CD4-positive, alpha-beta memory T cell (primary cell): ENCODE data around the gene DEAF1. TPM values are rescaled to one million over a fixed set of nuclear protein-coding genes. Genes with fewer than 3 reads are reported as not detected.

Experiments
- CTCF ChIA-PET: fragments of 350-600 bp; sonication (Branson Sonifier 250); formaldehyde crosslinking; loops from one replicate; lab custom pipeline; 2021; ENCODE audit warnings: inconsistent platforms; ENCODE audit not compliant: partially characterized antibody; lab: Charles Lee
- POLR2A ChIA-PET: fragments of 350-600 bp; sonication (Branson Sonifier 250); formaldehyde crosslinking; loops from one replicate; lab custom pipeline; 2021; ENCODE audit not compliant: partially characterized antibody; lab: Charles Lee
- DNase-seq, 5 donors: peaks; one replicate each; pipeline versions ENCODE4 v3.0.0 to v3.0.0-alpha.2; 2020 to 2022; ENCODE audit warnings: mixed read lengths in 1 of 5
- H3K27ac ChIP-seq: one replicate; pipeline ENCODE4 v1.7.0; 2013; ENCODE audit warnings: low read depth, low read length
- H3K27me3 ChIP-seq: 2 replicates; pipeline ENCODE4 v1.7.0; 2013; ENCODE audit warnings: mild to moderate bottlenecking, low read length, moderate library complexity; ENCODE audit not compliant: insufficient read depth
- H3K36me3 ChIP-seq: 2 replicates; pipeline ENCODE4 v1.7.0; 2013; ENCODE audit warnings: mild to moderate bottlenecking, low read length, moderate library complexity; ENCODE audit not compliant: insufficient read depth
- H3K4me1 ChIP-seq: 2 replicates; pipeline ENCODE4 v1.7.0; 2013; ENCODE audit warnings: mild to moderate bottlenecking, low read length, moderate library complexity; ENCODE audit not compliant: insufficient read depth
- H3K4me3 ChIP-seq, 2 donors: one replicate each; pipeline ENCODE4 v1.7.0; 2013; ENCODE audit warnings: low read length in 2 of 2, mild to moderate bottlenecking in 1 of 2
- H3K9me3 ChIP-seq, 2 donors: one replicate each; pipeline ENCODE4 v1.7.0; 2013; ENCODE audit warnings: low read length in 2 of 2, control low read depth in 1 of 2; ENCODE audit not compliant: control insufficient read depth in 1 of 2
- H3K27ac Mint-ChIP-seq, 7 donors: one replicate each; pipeline ENCODE4 v1.8.0; 2020 to 2021; ENCODE audit warnings: mixed read lengths in 7 of 7, mild to moderate bottlenecking in 6 of 7, inconsistent platforms in 3 of 7, moderate library complexity in 3 of 7
- H3K27me3 Mint-ChIP-seq, 2 donors: one replicate each; pipeline ENCODE4 v1.8.0; 2020 to 2021; ENCODE audit warnings: mixed read lengths in 2 of 2
- H3K36me3 Mint-ChIP-seq, 2 donors: one replicate each; pipeline ENCODE4 v1.8.0; 2020 to 2021; ENCODE audit warnings: mixed read lengths in 2 of 2, inconsistent platforms in 1 of 2, mild to moderate bottlenecking in 1 of 2
- H3K4me1 Mint-ChIP-seq, 4 donors: one replicate each; pipeline ENCODE4 v1.8.0; 2020 to 2021; ENCODE audit warnings: mixed read lengths in 4 of 4, mild to moderate bottlenecking in 1 of 4
- H3K4me3 Mint-ChIP-seq, 8 donors: one replicate each; pipeline ENCODE4 v1.8.0; 2020 to 2021; ENCODE audit warnings: mixed read lengths in 8 of 8, mild to moderate bottlenecking in 7 of 8, moderate library complexity in 6 of 8, inconsistent platforms in 3 of 8
- H3K9me3 Mint-ChIP-seq, 8 donors: one replicate each; pipeline ENCODE4 v1.8.0; 2020 to 2021; ENCODE audit warnings: mixed read lengths in 8 of 8, mild to moderate bottlenecking in 5 of 8, inconsistent platforms in 3 of 8, moderate library complexity in 1 of 8
- intact Hi-C: fragments of 100-400 bp; cut with micrococcal nuclease; formaldehyde crosslinking; loops from one replicate; pipeline ENCODE4 v1.15.1; 2023
- polyA plus RNA-seq, 2 donors: library from polyadenylated mRNA; unstranded; fragments of 300-500 nt; fragmentation: Illumina TruSeq; gene quantifications; one replicate each; pipeline ENCODE4 v1.2.3, GENCODE V29; 2021
- total RNA-seq, 2 experiments: library from RNA; stranded (reverse); gene quantifications; one replicate each; pipeline ENCODE4 v1.2.3, GENCODE V29; 2021

DEAF1 gene
- total and polyA plus RNA-seq, 4 experiments from 2014 or later: 34.5 to 50.8 (median 42.8) TPM

GRCh38 chr11:616320-617198 lies 78.5 kb downstream of the DEAF1 start:
- CTCF ChIA-PET: no interaction called here

GRCh38 chr11:615504-616319 lies 79.3 kb downstream of the DEAF1 start, which contains the start of gene IRF7:
IRF7 (minus strand) TSS chr11:615950; CDS start chr11:615364, 586 bp downstream.
- Mint-ChIP-seq H3K4me3 (peak within 1 kb of the TSS; percentile 90 to 96 (median 93)), H3K27me3 (no peaks in the 10 kb centered on the region), H3K27ac (peak within 1 kb of the TSS; percentile 89 to 96 (median 93)), H3K4me1 (peaks cover 6 to 35% (median 20%) of the 10 kb centered on the region in 4 donors), H3K36me3 (peaks cover 4 to 18% of the 10 kb centered on the region in 2 donors), H3K9me3 (peaks cover 0 to 4% (median 0%) of the 10 kb centered on the region in 8 donors)
- DNase-seq: peak; percentile 79 to 89 (median 83)
- intact Hi-C loops: loop anchor here (1.0 to 5.0 kb wide), 3 partner anchors 39 to 192 kb away; partner anchors contain the start of genes DEAF1, PHRF1, PIDD1 and RPLP2
- ChIA-PET CTCF (no interaction called here), POLR2A (interaction anchor here (0.6 to 1.5 kb wide), 13 partner anchors 11 to 80 kb away, joined by 3 to 13 read pairs (median 3); partner anchors contain the start of genes DEAF1, LMNTD2, PHRF1 and RASSF7)
- Histone ChIP-seq H3K9me3 (no peaks in the 10 kb centered on the region), H3K27me3 (no peaks in the 10 kb centered on the region), H3K4me3 (peak within 1 kb of the TSS; percentile 78 to 80), H3K27ac (peak within 1 kb of the TSS; percentile 96), H3K4me1 (peaks cover 29% of the 10 kb centered on the region), H3K36me3 (peaks cover 24% of the 10 kb centered on the region)

More at GRCh38 chr11:616320-617198, 78.5 kb downstream of the DEAF1 start:
- Mint-ChIP-seq H3K27ac (peak overlapping the region; percentile 41 to 96 (median 90)), H3K27me3 (no peaks in the 10 kb centered on the region), H3K4me1 (peaks cover 6 to 35% (median 20%) of the 10 kb centered on the region in 4 donors), H3K36me3 (peaks cover 4 to 15% of the 10 kb centered on the region in 2 donors), H3K9me3 (peaks cover 0 to 4% (median 0%) of the 10 kb centered on the region in 8 donors), H3K4me3 (peak overlapping the region; percentile 90 to 96 (median 93))
- peak in 1 of 5 donors; percentile 37 for DNase-seq
- Histone ChIP-seq H3K27me3 (no peaks in the 10 kb centered on the region), H3K9me3 (no peaks in the 10 kb centered on the region), H3K36me3 (peaks cover 15% of the 10 kb centered on the region), H3K4me1 (peaks cover 29% of the 10 kb centered on the region), H3K27ac (peak overlapping the region; percentile 96), H3K4me3 (peak overlapping the region in 1 of 2 donors; percentile 80)
- POLR2A ChIA-PET: interaction anchor here (0.6 to 1.5 kb wide), 9 partner anchors 10 to 80 kb away, joined by 3 to 13 read pairs (median 4); partner anchors contain the start of genes DEAF1, LMNTD2, PHRF1 and RASSF7
- intact Hi-C loops: loop anchor here (5.0 kb wide), 1 partner anchor 191 kb away; the partner anchor contains the start of genes PIDD1 and RPLP2

- Mint-ChIP-seq H3K36me3 (peaks cover 4 to 19% of the 10 kb centered on the region in 2 donors), H3K27ac (peak overlapping the region; percentile 87 to 96 (median 93)), H3K4me1 (peaks cover 6 to 35% (median 20%) of the 10 kb centered on the region in 4 donors), H3K9me3 (peaks cover 0 to 4% (median 0%) of the 10 kb centered on the region in 8 donors), H3K4me3 (peak overlapping the region; percentile 90 to 96 (median 93)), H3K27me3 (no peaks in the 10 kb centered on the region)
- H3K27me3 ChIP-seq: no peaks in the 10 kb centered on the region
- peak overlapping the region; percentile 96 for H3K27ac ChIP-seq
- DNase-seq: peak in 1 of 5 donors; percentile 46
- intact Hi-C loops: loop anchor here (1.0 to 5.0 kb wide), 3 partner anchors 39 to 192 kb away; partner anchors contain the start of genes DEAF1, PHRF1, PIDD1 and RPLP2
- H3K9me3 ChIP-seq: no peaks in the 10 kb centered on the region
- H3K4me1 ChIP-seq: peaks cover 29% of the 10 kb centered on the region
- peaks cover 30% of the 10 kb centered on the region for H3K36me3 ChIP-seq
- peak overlapping the region; percentile 78 to 80 for H3K4me3 ChIP-seq
- ChIA-PET CTCF (no interaction called here), POLR2A (interaction anchor here (0.7 to 4.1 kb wide), 13 partner anchors 10 to 123 kb away, joined by 3 to 27 read pairs (median 4); partner anchors contain the start of genes LMNTD2, PHRF1, RASSF7 and SCT)
Measured at GRCh38 chr11:614623-615503, 80.2 kb downstream of the DEAF1 start.

GRCh38 chr11:614021-614622 lies 80.9 kb downstream of the DEAF1 start:
- no peak for DNase-seq
- ChIA-PET POLR2A (interaction anchor here (0.7 to 4.1 kb wide), 8 partner anchors 26 to 195 kb away, joined by 3 to 27 read pairs (median 5); partner anchors contain the start of genes PHRF1 and RPLP2), CTCF (interaction anchor here (0.7 to 1.3 kb wide), 2 partner anchors 82 to 152 kb away, joined by 3 to 5 read pairs; no protein-coding TSS in a partner anchor)
- H3K36me3 ChIP-seq: peaks cover 32% of the 10 kb centered on the region
- Mint-ChIP-seq H3K36me3 (peaks cover 4 to 19% of the 10 kb centered on the region in 2 donors), H3K27ac (peak overlapping the region; percentile 64 to 93 (median 90)), H3K27me3 (no peaks in the 10 kb centered on the region), H3K4me3 (peak overlapping the region; percentile 67 to 83 (median 76)), H3K4me1 (peaks cover 6 to 35% (median 20%) of the 10 kb centered on the region in 4 donors), H3K9me3 (peaks cover 0 to 4% (median 0%) of the 10 kb centered on the region in 8 donors)
- no peak overlapping the region for H3K4me3 ChIP-seq
- H3K9me3 ChIP-seq: no peaks in the 10 kb centered on the region
- H3K27ac ChIP-seq: peak overlapping the region; percentile 96
- no peaks in the 10 kb centered on the region for H3K27me3 ChIP-seq
- intact Hi-C loops: no loop called here
- H3K4me1 ChIP-seq: peaks cover 29% of the 10 kb centered on the region

- H3K27me3 Mint-ChIP-seq: no peaks in the 10 kb centered on the region
- Histone ChIP-seq H3K36me3 (peaks cover 36% of the 10 kb centered on the region), H3K4me1 (peaks cover 29% of the 10 kb centered on the region), H3K27me3 (no peaks in the 10 kb centered on the region), H3K4me3 (no peak overlapping the region), H3K27ac (peak overlapping the region; percentile 96), H3K9me3 (no peaks in the 10 kb centered on the region)
- peaks cover 4 to 21% of the 10 kb centered on the region in 2 donors for H3K36me3 Mint-ChIP-seq
- ChIA-PET CTCF (interaction anchor here (0.7 to 1.3 kb wide), 2 partner anchors 83 to 152 kb away, joined by 3 to 5 read pairs; no protein-coding TSS in a partner anchor), POLR2A (interaction anchor here (0.9 to 4.1 kb wide), 10 partner anchors 12 to 196 kb away, joined by 3 to 27 read pairs (median 5); partner anchors contain the start of genes PHRF1 and RPLP2)
- intact Hi-C loops: loop anchor here (2.0 kb wide), 2 partner anchors 53 to 109 kb away; partner anchors contain the start of genes LMNTD2 and RASSF7
- peaks cover 6 to 35% (median 20%) of the 10 kb centered on the region in 4 donors for H3K4me1 Mint-ChIP-seq
- H3K4me3 Mint-ChIP-seq: peak overlapping the region in 3 of 8 donors; percentile 29 to 77 (median 76)
- H3K9me3 Mint-ChIP-seq: peaks cover 0 to 4% (median 0%) of the 10 kb centered on the region in 8 donors
- H3K27ac Mint-ChIP-seq: peak overlapping the region in 6 of 7 donors; percentile 87 to 93 (median 90)
- DNase-seq: peak; percentile 71 to 90 (median 78)
Measured at GRCh38 chr11:613369-613968, 81.6 kb downstream of the DEAF1 start.
